ENCODE results near the gene TAF4.

- TF ChIP-seq CTCF (IDR thresholded peaks at IDR 0.05): no peak
- TF ChIP-seq POLR2AphosphoS5 (IDR thresholded peaks at IDR 0.05): no peak
- no peak for TF ChIP-seq EP300 (IDR thresholded peaks at IDR 0.05)
- TF ChIP-seq POLR2A (IDR thresholded peaks at IDR 0.05; ENCODE audit: low read depth): no peak
These were observed 13.5 kb upstream of the TAF4 start for GRCh38 chr20:62079166-62079565.
